ENCODE data around the gene TDRD3. TPM values are rescaled to one million over a fixed set of nuclear protein-coding genes. Genes with fewer than 3 reads are reported as not detected.
"Not testable (repeated sequence)": the region's sequence is repeated elsewhere in the genome, so short reads cannot be mapped to it uniquely, and the experiment has no call there.

The TDRD3 gene
- total RNA-seq, 2 experiments from 2014 or later = 20.3 to 22.1 TPM

DNA sequence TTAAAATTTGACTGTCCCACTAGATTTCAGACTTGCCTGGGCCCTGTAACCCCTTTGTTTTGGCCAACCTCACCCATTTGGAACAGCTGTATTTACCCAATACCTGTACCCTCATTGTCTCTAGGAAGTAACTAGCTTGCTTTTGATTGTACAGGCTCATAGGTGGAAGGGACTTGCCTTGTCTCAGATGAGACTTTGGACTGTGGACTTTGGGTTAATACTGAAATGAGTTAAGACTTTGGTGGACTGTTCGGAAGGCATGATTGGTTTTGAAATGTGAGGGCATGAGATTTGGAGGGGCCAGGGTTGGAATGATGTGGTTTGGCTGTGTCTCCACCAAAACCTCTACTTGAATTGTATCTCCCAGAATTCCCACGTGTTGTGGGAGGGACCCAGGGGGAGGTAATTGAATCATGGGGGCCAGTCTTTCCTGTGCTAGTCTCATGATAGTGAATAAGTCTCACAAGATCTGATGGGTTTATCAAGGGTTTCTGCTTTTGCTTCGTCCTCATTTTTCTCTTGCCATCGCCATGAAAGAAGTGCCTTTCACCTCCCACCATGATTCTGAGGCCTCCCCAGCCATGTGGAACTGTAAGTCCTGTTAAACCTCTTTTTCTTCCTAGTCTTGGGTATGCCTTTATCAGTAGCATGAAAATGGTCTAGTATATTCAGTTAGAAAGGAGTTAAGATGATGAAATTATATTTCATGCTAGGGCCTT is 12.7 kb downstream of the TDRD3 start:
- CTCF ChIA-PET, POLR2A ChIA-PET, H3K27ac Mint-ChIP-seq, H3K27me3 Mint-ChIP-seq, H3K4me3 Mint-ChIP-seq, DNase-seq, H3K9me3 Mint-ChIP-seq: not testable (repeated sequence)
- H3K4me1 Mint-ChIP-seq = peaks cover 20% of the 10 kb centered on the region
- H3K36me3 Mint-ChIP-seq (ENCODE audit: low read depth) = peaks cover 22% of the 10 kb centered on the region

DNA sequence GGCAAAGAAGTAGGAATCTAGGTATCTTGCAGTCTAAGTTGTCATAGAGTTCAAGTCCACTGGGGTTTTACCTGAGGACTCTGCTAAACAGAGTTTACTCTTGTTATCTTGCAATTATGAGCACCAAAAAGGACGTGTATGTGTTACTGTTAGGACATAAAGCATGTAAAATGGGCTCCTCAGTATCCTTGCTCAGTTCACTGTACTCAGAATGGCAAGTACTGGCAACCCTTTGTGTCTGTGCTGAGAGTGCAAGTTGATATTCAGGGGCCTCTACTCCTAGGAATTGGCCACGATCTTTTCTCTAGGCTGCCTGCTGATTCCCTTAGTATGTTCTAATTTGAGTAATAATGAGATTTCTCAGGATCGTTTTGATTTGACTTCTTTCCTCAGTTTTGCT is 13.3 kb downstream of the TDRD3 start:
- CTCF ChIA-PET = no interaction called here

DNA sequence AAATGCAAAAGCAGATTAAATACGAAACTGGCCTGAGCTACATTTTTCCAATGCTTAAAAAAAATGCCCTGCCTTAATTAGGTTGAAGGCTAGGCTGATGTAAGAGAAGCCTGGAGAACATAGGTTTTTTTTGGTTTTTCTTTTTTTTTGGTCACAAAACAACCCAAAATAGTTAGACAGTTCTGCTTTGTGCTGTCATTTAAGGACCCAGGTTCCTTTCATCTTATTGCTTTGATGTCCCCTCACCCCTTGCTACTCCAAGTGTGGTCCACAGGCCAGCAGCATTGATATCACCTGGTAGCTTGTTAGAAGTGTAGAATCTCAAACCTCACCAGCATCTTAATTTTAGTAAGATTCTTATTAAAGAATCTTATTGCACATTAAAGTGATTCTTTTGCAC is 14.4 kb downstream of the TDRD3 start:
- CTCF ChIA-PET = no interaction called here
- Mint-ChIP-seq H3K27me3 (no peaks in the 10 kb centered on the region), H3K9me3 (peaks cover 9% of the 10 kb centered on the region), H3K4me1 (peaks cover 20% of the 10 kb centered on the region), H3K27ac (no peak overlapping the region), H3K36me3 (ENCODE audit: low read depth) (peaks cover 22% of the 10 kb centered on the region), H3K4me3 (no peak overlapping the region)
- no peak for DNase-seq
- POLR2A ChIA-PET = interaction anchor here (1.0 kb wide), 1 partner anchor 14 kb away, joined by 5 read pairs; no protein-coding TSS in a partner anchor

More for the DNA sequence above, 13.3 kb downstream of the TDRD3 start:
- H3K9me3 Mint-ChIP-seq = peaks cover 9% of the 10 kb centered on the region
- peaks cover 20% of the 10 kb centered on the region for H3K4me1 Mint-ChIP-seq
- POLR2A ChIA-PET = no interaction called here
- no peaks in the 10 kb centered on the region for H3K27me3 Mint-ChIP-seq
- peaks cover 22% of the 10 kb centered on the region for H3K36me3 Mint-ChIP-seq (ENCODE audit: low read depth)
- DNase-seq = no peak
- H3K27ac Mint-ChIP-seq = no peak overlapping the region
- H3K4me3 Mint-ChIP-seq = no peak overlapping the region

DNA sequence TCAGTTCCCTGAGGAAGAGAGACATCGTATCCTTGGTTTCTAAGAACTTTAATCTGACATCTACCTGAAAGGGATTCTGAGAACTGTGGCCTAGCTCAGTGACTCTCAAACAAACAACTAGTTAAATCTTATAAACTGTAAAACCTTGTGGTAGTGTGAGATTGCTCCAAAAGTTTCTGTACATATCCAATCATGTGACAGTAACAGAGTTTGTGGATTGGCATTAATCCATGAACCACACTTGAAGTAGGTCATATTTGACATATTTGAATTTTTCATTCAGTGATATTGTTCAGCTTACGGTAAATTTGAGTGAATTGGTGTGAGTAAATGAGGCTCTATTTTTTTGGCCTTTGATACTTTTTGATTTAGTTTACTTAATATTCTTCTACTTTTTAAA is 15.0 kb downstream of the TDRD3 start:
- H3K4me1 Mint-ChIP-seq = peaks cover 19% of the 10 kb centered on the region

DNA sequence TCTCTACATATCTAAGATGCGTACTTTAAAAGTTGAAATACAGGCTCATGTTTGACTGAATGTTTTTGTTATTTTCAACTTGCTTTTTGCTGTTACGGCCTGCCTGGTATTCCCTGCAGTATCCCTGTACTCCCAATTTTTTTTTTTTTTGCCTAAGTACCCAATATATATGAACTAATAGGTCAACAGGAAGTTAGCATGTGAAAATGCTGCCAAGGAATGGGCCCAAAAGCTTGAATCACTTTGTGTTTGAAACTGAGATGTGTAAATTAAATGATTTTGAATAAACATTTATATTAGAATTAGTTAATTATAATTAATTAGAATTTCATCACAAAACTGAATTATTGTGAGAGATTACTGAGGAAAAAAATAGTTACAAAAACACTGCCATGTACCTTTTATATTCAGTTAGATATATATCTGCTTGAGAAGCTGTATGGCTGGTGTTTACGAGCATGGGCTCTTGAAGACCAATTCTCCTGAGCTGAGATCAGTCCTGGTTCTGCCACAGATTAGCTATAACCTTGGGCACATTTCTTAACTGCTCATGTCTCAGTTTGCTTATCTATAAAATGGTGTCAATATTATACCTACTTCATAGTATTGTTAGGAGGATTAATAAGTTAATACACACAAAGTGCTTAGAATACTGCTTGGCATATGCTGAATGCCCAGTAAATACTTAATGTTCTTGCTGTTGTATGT is 16.0 kb downstream of the TDRD3 start:
- Mint-ChIP-seq H3K4me3 (no peak overlapping the region), H3K36me3 (ENCODE audit: low read depth) (peaks cover 18% of the 10 kb centered on the region), H3K4me1 (peaks cover 22% of the 10 kb centered on the region), H3K27ac (no peak overlapping the region), H3K9me3 (peaks cover 4% of the 10 kb centered on the region), H3K27me3 (no peaks in the 10 kb centered on the region)
- POLR2A ChIA-PET = interaction anchor here (1.4 kb wide), 1 partner anchor 15 kb away, joined by 3 read pairs; no protein-coding TSS in a partner anchor
- CTCF ChIA-PET = interaction anchor here (1.1 to 1.7 kb wide), 2 partner anchors 14 to 263 kb away, joined by 3 to 5 read pairs; no protein-coding TSS in a partner anchor
- DNase-seq = no peak

More for the DNA sequence above, 15.0 kb downstream of the TDRD3 start:
- no peak for DNase-seq
- POLR2A ChIA-PET = interaction anchor here (1.0 kb wide), 1 partner anchor 14 kb away, joined by 5 read pairs; no protein-coding TSS in a partner anchor
- no peak overlapping the region for H3K4me3 Mint-ChIP-seq
- H3K36me3 Mint-ChIP-seq (ENCODE audit: low read depth) = peaks cover 22% of the 10 kb centered on the region
- peaks cover 9% of the 10 kb centered on the region for H3K9me3 Mint-ChIP-seq
- no peaks in the 10 kb centered on the region for H3K27me3 Mint-ChIP-seq
- CTCF ChIA-PET = interaction anchor here (1.7 kb wide), 1 partner anchor 15 kb away, joined by 5 read pairs; no protein-coding TSS in a partner anchor
- H3K27ac Mint-ChIP-seq = no peak overlapping the region

DNA sequence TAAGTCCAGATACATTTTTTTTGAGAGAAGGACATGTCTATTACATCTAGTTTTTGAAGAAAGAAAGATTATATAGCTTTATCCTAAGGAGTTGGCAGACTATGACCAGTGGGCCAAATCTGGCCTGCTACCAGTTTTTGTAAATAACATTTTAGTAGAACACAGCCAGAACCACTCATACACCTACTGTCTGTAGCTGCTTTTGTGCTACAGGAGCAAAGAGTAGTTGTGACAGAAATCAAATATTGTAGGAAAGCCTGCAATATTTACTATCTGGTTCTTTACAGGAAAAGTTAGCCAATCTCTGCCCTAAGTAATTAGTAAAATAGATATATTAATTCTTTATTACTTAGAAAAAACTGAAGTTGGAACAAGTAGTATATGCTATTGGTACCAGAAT is 17.2 kb downstream of the TDRD3 start:
- peaks cover 24% of the 10 kb centered on the region for H3K4me1 Mint-ChIP-seq
- no peaks in the 10 kb centered on the region for H3K27me3 Mint-ChIP-seq
- H3K27ac Mint-ChIP-seq = no peak overlapping the region
- peaks cover under 1% of the 10 kb centered on the region for H3K9me3 Mint-ChIP-seq
- DNase-seq = no peak
- POLR2A ChIA-PET = interaction anchor here (1.4 kb wide), 1 partner anchor 14 kb away, joined by 3 read pairs; no protein-coding TSS in a partner anchor
- no peak overlapping the region for H3K4me3 Mint-ChIP-seq
- peaks cover 10% of the 10 kb centered on the region for H3K36me3 Mint-ChIP-seq (ENCODE audit: low read depth)
- CTCF ChIA-PET = no interaction called here

DNA sequence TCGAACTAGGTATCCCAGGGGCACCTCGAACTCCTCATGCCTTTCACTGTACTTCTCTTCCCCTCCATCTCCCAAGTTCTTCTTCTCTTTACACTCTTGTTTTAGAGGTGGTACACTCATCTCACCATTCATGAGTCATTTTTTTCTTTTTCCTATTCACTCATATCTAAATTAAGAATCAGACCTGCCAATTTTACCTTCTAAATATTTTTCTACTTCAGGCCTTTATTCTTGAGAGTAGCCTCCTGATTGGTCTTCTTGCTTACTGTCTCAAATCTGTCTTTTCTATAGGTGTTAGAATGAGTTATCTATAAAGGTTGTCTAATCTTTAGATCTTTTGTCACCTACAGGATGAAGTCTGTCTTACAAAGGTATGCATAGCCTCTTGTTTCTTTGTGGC is 20.7 kb downstream of the TDRD3 start:
- Mint-ChIP-seq H3K36me3 (ENCODE audit: low read depth) (peaks cover 12% of the 10 kb centered on the region), H3K27me3 (no peaks in the 10 kb centered on the region), H3K4me1 (peaks cover 8% of the 10 kb centered on the region), H3K9me3 (peaks cover 9% of the 10 kb centered on the region), H3K27ac (no peak overlapping the region), H3K4me3 (no peak overlapping the region)
- no peak for DNase-seq
- ChIA-PET CTCF (no interaction called here), POLR2A (no interaction called here)

DNA sequence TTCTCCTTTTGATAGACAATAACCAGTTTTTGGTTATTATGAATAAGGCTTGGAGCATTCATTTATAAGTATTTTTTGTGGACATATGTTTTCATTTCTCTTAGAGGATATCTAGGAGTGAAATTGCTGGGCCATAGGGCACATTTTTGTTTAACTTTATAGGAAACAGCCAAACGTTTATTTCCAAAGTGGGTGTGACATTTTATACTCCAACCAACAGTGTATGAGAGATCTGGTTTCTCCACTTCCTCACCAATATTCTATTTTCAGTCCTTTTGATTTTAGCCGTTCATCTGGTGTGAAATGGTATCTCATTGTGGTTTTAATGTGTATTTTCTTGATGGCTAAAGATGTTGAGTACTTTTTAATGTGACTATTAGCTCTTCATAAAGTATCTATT is 21.9 kb downstream of the TDRD3 start:
- Mint-ChIP-seq H3K36me3 (ENCODE audit: low read depth) (peaks cover 12% of the 10 kb centered on the region), H3K27me3 (no peaks in the 10 kb centered on the region), H3K9me3 (peaks cover 9% of the 10 kb centered on the region), H3K4me3 (no peak overlapping the region), H3K27ac (no peak overlapping the region), H3K4me1 (peaks cover 8% of the 10 kb centered on the region)
- no peak for DNase-seq
- POLR2A ChIA-PET = no interaction called here
- CTCF ChIA-PET = no interaction called here

DNA sequence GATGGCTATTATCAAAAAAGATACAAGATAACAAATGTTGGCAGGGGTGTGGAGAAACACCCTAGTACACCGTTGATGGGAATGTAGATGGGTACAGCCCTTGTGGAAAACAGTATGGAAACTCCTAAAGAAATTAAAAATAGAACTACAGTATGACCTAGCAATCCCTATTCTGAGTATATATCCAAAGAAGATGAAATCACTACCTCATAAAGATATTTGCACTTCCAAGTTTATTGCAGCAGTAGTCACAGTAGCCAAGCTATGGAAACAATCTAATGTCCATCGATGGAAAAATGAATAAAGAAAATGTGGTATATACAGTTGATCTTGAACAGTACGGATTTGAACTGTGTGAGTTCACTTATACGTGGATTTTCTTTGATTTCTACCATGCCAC is 28.3 kb downstream of the TDRD3 start:
- DNase-seq = no peak
- POLR2A ChIA-PET = no interaction called here
- H3K9me3 Mint-ChIP-seq = peaks cover 6% of the 10 kb centered on the region

DNA sequence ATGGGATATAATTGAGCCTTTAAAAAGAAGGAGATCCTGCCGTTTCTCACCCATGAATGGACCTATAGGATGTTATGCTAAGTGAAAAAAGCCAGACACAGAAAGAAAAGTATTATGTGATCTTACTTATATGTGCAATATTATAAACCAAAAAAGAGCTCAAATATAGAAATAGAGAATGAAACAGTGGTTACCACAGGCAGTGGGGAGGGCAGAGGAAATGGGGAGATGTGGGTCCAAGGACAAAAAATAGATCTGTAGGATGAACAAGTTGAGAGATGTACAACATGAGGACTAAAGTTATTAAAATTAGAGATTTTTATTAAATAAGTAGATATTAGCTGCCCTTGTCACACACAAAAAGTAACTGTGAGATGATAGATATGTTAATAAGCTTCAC is 29.1 kb downstream of the TDRD3 start:
- Mint-ChIP-seq H3K36me3 (ENCODE audit: low read depth) (peaks cover under 1% of the 10 kb centered on the region), H3K4me3 (no peak overlapping the region), H3K27ac (no peak overlapping the region), H3K27me3 (no peaks in the 10 kb centered on the region), H3K4me1 (peaks cover 29% of the 10 kb centered on the region), H3K9me3 (peaks cover 3% of the 10 kb centered on the region)
- ChIA-PET CTCF (no interaction called here), POLR2A (interaction anchor here (4.2 kb wide), 1 partner anchor 29 kb away, joined by 32 read pairs; the partner anchor contains the start of gene TDRD3)
- DNase-seq = no peak

More for the DNA sequence above, 28.3 kb downstream of the TDRD3 start:
- CTCF ChIA-PET = no interaction called here
- Mint-ChIP-seq H3K4me3 (no peak overlapping the region), H3K27me3 (no peaks in the 10 kb centered on the region), H3K27ac (no peak overlapping the region), H3K4me1 (peaks cover 29% of the 10 kb centered on the region), H3K36me3 (ENCODE audit: low read depth) (peaks cover 3% of the 10 kb centered on the region)

DNA sequence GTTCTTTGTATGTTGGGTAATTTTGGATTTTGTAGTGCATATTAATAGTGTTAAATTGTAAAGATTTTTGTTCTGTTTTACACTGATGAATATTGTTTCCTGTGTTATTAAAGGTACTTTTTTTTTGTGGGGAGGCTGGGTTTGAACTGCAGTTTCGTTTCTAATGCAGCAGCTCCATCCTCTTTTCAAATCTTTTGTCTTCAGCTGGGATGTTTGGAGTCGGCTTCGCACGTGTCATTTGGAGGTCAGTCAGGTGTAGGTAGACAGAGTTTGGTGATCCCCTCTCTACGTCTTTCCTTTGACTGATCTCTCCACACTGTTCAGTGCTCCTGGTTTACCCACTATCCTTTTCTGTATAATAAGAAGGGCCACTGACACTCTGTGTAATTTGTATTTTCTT is 30.3 kb downstream of the TDRD3 start:
- no peaks in the 10 kb centered on the region for H3K36me3 Mint-ChIP-seq (ENCODE audit: low read depth)
- no peak for DNase-seq
- peak overlapping the region; percentile 50 for H3K27ac Mint-ChIP-seq
- H3K27me3 Mint-ChIP-seq = no peaks in the 10 kb centered on the region
- CTCF ChIA-PET = interaction anchor here (1.1 to 2.4 kb wide), 2 partner anchors 14 to 30 kb away, joined by 5 to 16 read pairs; partner anchors contain the start of gene TDRD3
- POLR2A ChIA-PET = interaction anchor here (1.1 to 4.2 kb wide), 4 partner anchors 14 to 1035 kb away, joined by 3 to 32 read pairs (median 4); partner anchors contain the start of gene TDRD3
- peaks cover 29% of the 10 kb centered on the region for H3K4me1 Mint-ChIP-seq
- H3K9me3 Mint-ChIP-seq = no peaks in the 10 kb centered on the region
- peak overlapping the region; percentile 53 for H3K4me3 Mint-ChIP-seq

DNA sequence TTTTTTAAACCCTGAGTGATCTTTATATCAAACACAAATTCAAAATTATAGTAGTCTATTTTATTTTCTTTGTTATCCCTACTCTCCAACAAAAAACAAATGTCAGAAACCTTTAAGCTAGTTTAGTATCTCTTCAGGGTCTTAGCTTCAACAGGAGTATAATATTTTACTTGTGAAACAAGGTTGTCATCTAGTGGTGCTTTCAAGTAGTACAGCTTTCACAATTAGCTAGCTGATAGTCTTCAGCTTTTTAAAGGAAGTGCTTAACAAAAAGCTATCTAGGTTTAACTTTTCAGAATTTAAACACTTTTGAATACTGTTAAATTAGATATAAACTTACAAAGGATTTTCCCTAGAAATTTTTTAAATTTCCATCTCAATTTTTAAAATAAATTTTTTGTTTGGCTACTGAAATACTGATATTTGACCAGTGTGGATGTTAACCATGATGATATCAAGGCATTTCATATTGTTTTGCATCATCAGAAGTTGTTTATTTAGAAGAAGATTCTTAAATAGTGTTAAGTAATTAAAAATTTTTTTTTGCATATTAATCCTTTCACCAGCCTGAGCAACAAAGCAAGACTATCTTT is 34.2 kb downstream of the TDRD3 start:
- CTCF ChIA-PET = interaction anchor here (0.8 to 2.0 kb wide), 12 partner anchors 9 to 1040 kb away, joined by 3 to 15 read pairs (median 4); partner anchors contain the start of gene TDRD3
- DNase-seq = no peak

DNA sequence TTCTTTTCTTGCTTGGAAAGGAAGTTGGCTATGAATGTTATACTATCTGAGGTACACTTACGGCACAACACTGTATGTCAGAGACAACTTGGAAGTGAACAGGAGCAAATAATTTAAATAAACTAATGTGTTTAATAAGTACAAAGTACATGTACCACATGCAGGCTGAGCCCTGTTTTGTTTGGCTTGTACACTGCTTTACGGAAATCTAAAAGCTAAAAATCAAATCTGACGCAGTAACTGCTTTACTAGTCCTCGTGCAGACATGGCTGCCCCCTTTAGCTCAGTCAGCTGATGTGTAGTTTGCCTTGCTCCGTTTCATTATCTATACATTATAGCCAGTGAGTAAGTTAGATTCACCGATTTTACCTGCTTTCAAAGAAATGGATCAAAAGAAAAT is 36.5 kb downstream of the TDRD3 start:
- no peaks in the 10 kb centered on the region for H3K27me3 Mint-ChIP-seq
- CTCF ChIA-PET = no interaction called here
- H3K36me3 Mint-ChIP-seq (ENCODE audit: low read depth) = peaks cover 4% of the 10 kb centered on the region
- DNase-seq = no peak
- H3K4me3 Mint-ChIP-seq = no peak overlapping the region
- H3K4me1 Mint-ChIP-seq = peaks cover 14% of the 10 kb centered on the region
- POLR2A ChIA-PET = interaction anchor here (1.5 kb wide), 1 partner anchor 32 kb away, joined by 3 read pairs; no protein-coding TSS in a partner anchor
- H3K9me3 Mint-ChIP-seq = peaks cover 5% of the 10 kb centered on the region
- no peak overlapping the region for H3K27ac Mint-ChIP-seq

More for the DNA sequence above, 34.2 kb downstream of the TDRD3 start:
- no peak overlapping the region for H3K27ac Mint-ChIP-seq
- H3K27me3 Mint-ChIP-seq = no peaks in the 10 kb centered on the region
- no peak overlapping the region for H3K4me3 Mint-ChIP-seq
- POLR2A ChIA-PET = interaction anchor here (1.1 kb wide), 1 partner anchor 34 kb away, joined by 9 read pairs; the partner anchor contains the start of gene TDRD3
- H3K9me3 Mint-ChIP-seq = peaks cover 5% of the 10 kb centered on the region
- H3K36me3 Mint-ChIP-seq (ENCODE audit: low read depth) = peaks cover 4% of the 10 kb centered on the region
- peaks cover 32% of the 10 kb centered on the region for H3K4me1 Mint-ChIP-seq

Data from activated CD4-positive, alpha-beta memory T cell treated with anti-CD3 and anti-CD28 coated beads, Interleukin-2, amount 10 ng/mL, durations not matched to agents 7 days and 5 days (primary cell).